Uterus (tissue), 4 donors: Measurements from ENCODE around the gene RAB11FIP5. TPM values are rescaled to one million over a fixed set of nuclear protein-coding genes. Genes with fewer than 3 reads are reported as not detected.

Experiments
- DNase-seq, 2 donors: peaks; one replicate each; pipeline ENCODE4 v3.0.0-alpha.2; 2019 to 2020
- H3K27ac ChIP-seq, 2 donors: fragments of 200-600 bp; sonication (generic); 1 replicate in 1 of 2; 2 replicates in 1 of 2; pipeline ENCODE4 v1.5.1; 2016 to 2018
- H3K27me3 ChIP-seq, 2 donors: fragments of 200-600 bp; sonication (generic); one replicate each; pipeline ENCODE4 v1.5.1; 2018 to 2019; ENCODE audit warnings: control low read depth in 1 of 2
- H3K36me3 ChIP-seq, 2 donors: fragments of 200-600 bp; sonication (generic); one replicate each; pipeline ENCODE4 v1.5.1; 2019; ENCODE audit warnings: control low read depth in 1 of 2
- H3K4me1 ChIP-seq, 2 donors: fragments of 200-600 bp; sonication (generic); one replicate each; pipeline ENCODE4 v1.5.1; 2018 to 2019; ENCODE audit warnings: control low read depth in 1 of 2
- H3K4me3 ChIP-seq, 2 donors: fragments of 200-600 bp; sonication (generic); 1 replicate in 1 of 2; 2 replicates in 1 of 2; pipeline ENCODE4 v1.5.1; 2018 to 2019; ENCODE audit warnings: mild to moderate bottlenecking in 1 of 2
- H3K9me3 ChIP-seq, 2 donors: fragments of 200-600 bp; sonication (generic); one replicate each; pipeline ENCODE4 v1.5.1; 2019; ENCODE audit warnings: control low read depth in 1 of 2
- CTCF ChIP-seq, 4 experiments: fragments of 200-600 bp in 2 of 4; fragments of 450-650 bp in 2 of 4; sonication (generic) in 2 of 4; IDR thresholded peaks; one replicate each; pipeline ENCODE4 v1.5.1; 2016 to 2019; ENCODE audit warnings: antibody characterized with exemption in 4 of 4, mild to moderate bottlenecking in 2 of 4, moderate library complexity in 1 of 4
- POLR2A ChIP-seq, 2 donors: fragments of 450-650 bp; IDR thresholded peaks; one replicate each; pipeline ENCODE4 v1.6.1; 2016; ENCODE audit warnings: antibody characterized with exemption in 2 of 2, mild to moderate bottlenecking in 1 of 2, moderate library complexity in 1 of 2
- intact Hi-C: fragments of 100-400 bp; cut with DNase I; formaldehyde crosslinking; loops from one replicate; pipeline ENCODE4 v1.15.1; 2023; ENCODE audit warnings: low total_unique reads
- total RNA-seq, 4 donors: library from RNA; depleted of rRNA in 3 of 4; stranded (reverse); fragments of >200 nt in 3 of 4; gene quantifications; one replicate each; pipeline versions ENCODE4 v1.1.0 to v1.2.4, GENCODE V29; 2014 to 2023
- donor health status: DM: yes; HTN: yes; CAD: no.

Gene RAB11FIP5
- total RNA-seq, 4 donors from 2014 or later, result 22.4 to 45.7 (median 31.7) TPM

GRCh38 chr2:73059106-73059505 is 53.6 kb downstream of the RAB11FIP5 start:
- intact Hi-C loops, result no loop called here
- DNase-seq, result no peak
- no peaks in the 10 kb centered on the region for H3K27me3 ChIP-seq
- no peaks in the 10 kb centered on the region for H3K36me3 ChIP-seq
- peaks cover 0 to 6% of the 10 kb centered on the region in 2 donors for H3K9me3 ChIP-seq
- H3K27ac ChIP-seq, result no peak overlapping the region
- TF ChIP-seq CTCF (IDR thresholded peaks at IDR 0.05), result no peak
- TF ChIP-seq POLR2A (IDR thresholded peaks at IDR 0.05), result no peak
- no peaks in the 10 kb centered on the region for H3K4me1 ChIP-seq
- no peak overlapping the region for H3K4me3 ChIP-seq

GRCh38 chr2:73054980-73055379 is 57.8 kb downstream of the RAB11FIP5 start:
- DNase-seq, result no peak
- TF ChIP-seq POLR2A (IDR thresholded peaks at IDR 0.05) (no peak), CTCF (IDR thresholded peaks at IDR 0.05) (no peak)
- intact Hi-C loops, result no loop called here
- Histone ChIP-seq H3K27ac (no peak overlapping the region), H3K36me3 (no peaks in the 10 kb centered on the region), H3K4me3 (no peak overlapping the region), H3K9me3 (peaks cover 0 to 6% of the 10 kb centered on the region in 2 donors), H3K27me3 (no peaks in the 10 kb centered on the region), H3K4me1 (no peaks in the 10 kb centered on the region)

- Histone ChIP-seq H3K4me3 (no peak overlapping the region), H3K27ac (peak overlapping the region in 1 of 2 donors; percentile 1), H3K9me3 (peaks cover 0 to 6% of the 10 kb centered on the region in 2 donors), H3K36me3 (no peaks in the 10 kb centered on the region), H3K4me1 (no peaks in the 10 kb centered on the region), H3K27me3 (no peaks in the 10 kb centered on the region)
- DNase-seq, result peak in 1 of 2 donors; percentile 30
- intact Hi-C loops, result no loop called here
- TF ChIP-seq POLR2A (IDR thresholded peaks at IDR 0.05) (no peak), CTCF (IDR thresholded peaks at IDR 0.05) (no peak)
Measured at GRCh38 chr2:73053316-73054114, 59.2 kb downstream of the RAB11FIP5 start.

- no peak overlapping the region for H3K4me3 ChIP-seq
- TF ChIP-seq POLR2A (IDR thresholded peaks at IDR 0.05) (no peak), CTCF (IDR thresholded peaks at IDR 0.05) (no peak)
- no peaks in the 10 kb centered on the region for H3K9me3 ChIP-seq
- H3K4me1 ChIP-seq, result no peaks in the 10 kb centered on the region
- intact Hi-C loops, result no loop called here
- H3K27ac ChIP-seq, result no peak overlapping the region
- no peaks in the 10 kb centered on the region for H3K36me3 ChIP-seq
- no peak for DNase-seq
- H3K27me3 ChIP-seq, result no peaks in the 10 kb centered on the region
Measured at GRCh38 chr2:73050121-73050545, 62.6 kb downstream of the RAB11FIP5 start.
